Measurements from ENCODE around the gene ATP5ME. TPM values are rescaled to one million over a fixed set of nuclear protein-coding genes. Genes with fewer than 3 reads are reported as not detected.

Gene ATP5ME
- total RNA-seq, 2 experiments from 2014 or later: 109 to 126 TPM

DNA sequence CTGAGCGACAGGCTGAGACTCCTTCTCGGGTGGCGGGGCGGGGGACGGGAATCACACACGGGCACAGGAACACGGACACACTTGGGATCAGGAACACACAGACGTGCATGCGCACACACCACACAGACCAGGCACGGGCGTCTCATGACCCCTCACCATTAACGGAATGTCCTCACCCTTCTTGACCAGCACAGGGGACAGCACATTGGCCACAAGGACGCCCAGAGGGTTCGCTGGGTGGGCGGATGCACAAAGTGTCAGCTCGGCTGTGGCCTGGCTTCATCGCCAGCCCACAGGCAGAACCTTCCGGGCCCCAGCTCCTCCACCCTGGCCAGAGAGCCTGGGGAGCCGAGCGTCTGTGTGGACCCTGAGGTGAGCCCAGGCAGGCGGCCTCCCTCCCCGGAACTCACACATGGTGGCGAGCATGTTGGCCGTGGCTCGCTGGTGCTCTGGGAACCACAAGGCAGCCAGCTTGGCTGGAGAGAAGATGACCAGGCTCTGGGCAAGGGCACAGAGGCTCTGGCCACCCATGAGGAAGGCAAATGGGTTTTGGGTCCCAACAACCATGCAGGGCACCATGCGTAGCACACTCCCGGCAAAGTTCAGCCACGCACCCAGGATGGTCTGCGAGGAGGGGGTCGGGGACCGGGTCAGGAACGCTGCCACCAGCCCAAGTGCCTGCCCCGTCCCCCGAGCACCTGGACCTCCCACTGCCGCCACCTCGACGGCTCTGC lies 11.8 kb upstream of the ATP5ME start:
- POLR2A ChIA-PET: no interaction called here
- ATAC-seq (ENCODE audit: poor library complexity) (no peak), DNase-seq (peak in 1 of 14 experiments; percentile 22)
- Histone ChIP-seq H3K9me3 (ENCODE audit: control insufficient read depth in 1 of 2, insufficient read depth in 1 of 2, low read length in 2 of 2) (peaks cover 0 to 11% of the 10 kb centered on the region in 2 experiments), H3K27me3 (ENCODE audit: control insufficient read depth in 1 of 2, insufficient read depth in 2 of 2, low read length in 2 of 2) (peaks cover 6 to 17% of the 10 kb centered on the region in 2 experiments), H3K36me3 (ENCODE audit: insufficient read depth, low read length) (no peaks in the 10 kb centered on the region), H3K27ac (ENCODE audit: low read depth in 1 of 2, low read length in 2 of 2) (no peak overlapping the region), H3K4me1 (ENCODE audit: insufficient read depth, low read length) (peaks cover 30% of the 10 kb centered on the region), H3K4me3 (ENCODE audit: low read length) (no peak overlapping the region)
- TF ChIP-seq CTCF (IDR thresholded peaks at IDR 0.05): no peak
- CTCF ChIA-PET: no interaction called here
- H3K4me1 Mint-ChIP-seq (ENCODE audit: low read depth): no peaks in the 10 kb centered on the region
- H3K36me3 Mint-ChIP-seq (ENCODE audit: low read depth): no peaks in the 10 kb centered on the region
- intact Hi-C loops (cut with DNase I, micrococcal nuclease): no loop called here
- no peak overlapping the region for H3K27ac Mint-ChIP-seq
- no peak overlapping the region for H3K4me3 Mint-ChIP-seq
- H3K9me3 Mint-ChIP-seq: no peaks in the 10 kb centered on the region
- H3K27me3 Mint-ChIP-seq: peaks cover 22% of the 10 kb centered on the region

GRCh38 chr4:684623-685327 lies 10.7 kb upstream of the ATP5ME start:
- H3K4me1 ChIP-seq (ENCODE audit: insufficient read depth, low read length): peaks cover 41% of the 10 kb centered on the region
- POLR2A ChIA-PET: no interaction called here
- no peak for TF ChIP-seq CTCF (IDR thresholded peaks at IDR 0.05)
- peaks cover 16% of the 10 kb centered on the region for H3K27me3 Mint-ChIP-seq
- intact Hi-C loops (cut with DNase I, micrococcal nuclease): no loop called here
- H3K27ac Mint-ChIP-seq: no peak overlapping the region
- H3K9me3 Mint-ChIP-seq: no peaks in the 10 kb centered on the region
- peak overlapping the region; percentile 11 for H3K4me3 Mint-ChIP-seq
- ATAC-seq (ENCODE audit: poor library complexity) (no peak), DNase-seq (peak in 1 of 14 experiments; percentile 29)
- no peaks in the 10 kb centered on the region for H3K36me3 Mint-ChIP-seq (ENCODE audit: low read depth)
- H3K36me3 ChIP-seq (ENCODE audit: insufficient read depth, low read length): no peaks in the 10 kb centered on the region
- H3K27me3 ChIP-seq (ENCODE audit: control insufficient read depth in 1 of 2, insufficient read depth in 2 of 2, low read length in 2 of 2): peaks cover 6 to 17% of the 10 kb centered on the region in 2 experiments
- H3K4me3 ChIP-seq (ENCODE audit: low read length): no peak overlapping the region
- H3K9me3 ChIP-seq (ENCODE audit: control insufficient read depth in 1 of 2, insufficient read depth in 1 of 2, low read length in 2 of 2): peaks cover 0 to 11% of the 10 kb centered on the region in 2 experiments
- CTCF ChIA-PET: no interaction called here
- H3K27ac ChIP-seq (ENCODE audit: low read depth in 1 of 2, low read length in 2 of 2): no peak overlapping the region
- no peaks in the 10 kb centered on the region for H3K4me1 Mint-ChIP-seq (ENCODE audit: low read depth)

DNA sequence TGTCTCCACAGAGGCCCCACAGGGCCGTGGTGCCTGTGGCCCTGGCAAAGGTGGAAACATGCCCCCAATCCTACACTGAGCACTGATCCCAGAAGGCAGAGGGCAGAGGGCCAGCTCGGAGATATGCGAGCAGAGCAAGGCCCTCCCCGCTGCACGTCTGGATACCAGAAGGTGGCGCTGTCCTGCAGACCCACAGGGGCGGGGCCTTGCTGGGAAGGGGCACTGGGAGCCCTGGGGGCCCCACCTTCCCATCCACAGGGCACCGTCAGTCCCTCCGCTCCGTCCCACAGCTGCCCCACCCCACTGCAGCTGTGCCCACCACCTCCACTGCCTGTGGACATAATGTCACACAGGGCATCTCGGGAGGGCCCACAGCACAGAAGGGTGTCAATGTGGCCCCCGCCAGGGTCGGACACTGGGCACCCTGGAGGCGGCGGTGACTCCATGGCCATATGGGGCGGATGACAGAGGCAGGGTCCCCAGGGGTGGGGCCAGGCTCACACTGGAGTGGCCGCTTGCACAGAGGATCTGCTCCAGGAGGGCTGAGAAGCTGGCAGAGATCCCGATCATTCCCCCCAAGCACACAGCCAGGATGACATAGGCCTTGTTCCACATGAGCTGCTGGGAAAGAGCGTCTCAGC lies 10.0 kb upstream of the ATP5ME start:
- DNase-seq (peak in 5 of 14 experiments; percentile 20 to 70 (median 42)), ATAC-seq (ENCODE audit: poor library complexity) (peak; percentile 37)
- Histone ChIP-seq H3K4me1 (ENCODE audit: insufficient read depth, low read length) (peaks cover 41% of the 10 kb centered on the region), H3K27me3 (ENCODE audit: control insufficient read depth in 1 of 2, insufficient read depth in 2 of 2, low read length in 2 of 2) (peaks cover 6 to 12% of the 10 kb centered on the region in 2 experiments), H3K36me3 (ENCODE audit: insufficient read depth, low read length) (no peaks in the 10 kb centered on the region), H3K9me3 (ENCODE audit: control insufficient read depth in 1 of 2, insufficient read depth in 1 of 2, low read length in 2 of 2) (peaks cover 0 to 11% of the 10 kb centered on the region in 2 experiments), H3K27ac (ENCODE audit: low read depth in 1 of 2, low read length in 2 of 2) (no peak overlapping the region), H3K4me3 (ENCODE audit: low read length) (no peak overlapping the region)
- Mint-ChIP-seq H3K9me3 (no peaks in the 10 kb centered on the region), H3K36me3 (ENCODE audit: low read depth) (no peaks in the 10 kb centered on the region), H3K27me3 (peaks cover 16% of the 10 kb centered on the region), H3K4me1 (ENCODE audit: low read depth) (no peaks in the 10 kb centered on the region), H3K27ac (no peak overlapping the region), H3K4me3 (no peak overlapping the region)
- POLR2A ChIA-PET: no interaction called here
- no peak for TF ChIP-seq CTCF (IDR thresholded peaks at IDR 0.05)
- intact Hi-C loops (cut with DNase I, micrococcal nuclease): no loop called here
- CTCF ChIA-PET: interaction anchor here (0.8 kb wide), 1 partner anchor 10 kb away, joined by 4 read pairs; the partner anchor contains the start of gene ATP5ME
